ENCODE results near the gene ATG4A. TPM values are rescaled to one million over a fixed set of nuclear protein-coding genes. Genes with fewer than 3 reads are reported as not detected.
A peak's percentile ranks its signal among the peaks of the same experiment; 100 is the strongest.

The ATG4A gene
- total and polyA plus RNA-seq, 9 of the 15 experiments (the other 6 are each of a cell fraction or from before 2014, with no cell fraction given): 7.3 to 24.5 (median 16.6) TPM

GRCh38 chrX:108088511-108088910 is 3.1 kb upstream of the ATG4A start (continued):
- TF ChIP-seq SMARCB1 (IDR thresholded peaks at IDR 0.05; ENCODE audit: insufficient read length, low read depth) (no peak), FOXA1 (IDR thresholded peaks at IDR 0.05; ENCODE audit: borderline replicate concordance) (no peak), HSF4 (CRISPR knock-in tag; IDR thresholded peaks at IDR 0.05; ENCODE audit: borderline replicate concordance) (no peak), ZNF175 (CRISPR knock-in tag; IDR thresholded peaks at IDR 0.05; ENCODE audit: low read depth) (no peak), PYGO2 (tag; IDR thresholded peaks at IDR 0.05) (peak; percentile 16; the same call in 1 of the 2 replicates), MTF1 (CRISPR knock-in tag; IDR thresholded peaks at IDR 0.05; ENCODE audit: borderline replicate concordance) (no peak), TEAD2 (tag; IDR thresholded peaks at IDR 0.05) (no peak), ZNF551 (CRISPR knock-in tag; IDR thresholded peaks at IDR 0.05) (no peak), NR2F6 (CRISPR knock-in tag; IDR thresholded peaks at IDR 0.05) (no peak), CLOCK (CRISPR knock-in tag; IDR thresholded peaks at IDR 0.05; ENCODE audit: borderline replicate concordance) (no peak), LARP7 (IDR thresholded peaks at IDR 0.05) (no peak), ZBTB8A (IDR thresholded peaks at IDR 0.05; ENCODE audit: partially characterized antibody) (no peak), NR4A1 (CRISPR knock-in tag; IDR thresholded peaks at IDR 0.05) (no peak), NR4A1 (tag; IDR thresholded peaks at IDR 0.05) (no peak), MCM7 (IDR thresholded peaks at IDR 0.05) (no peak), TEAD1 (CRISPR knock-in tag; IDR thresholded peaks at IDR 0.05) (0 out of 4 replicates have a peak, but pooled peaks of 1 of the 2 experiments have one; percentile 47), SIRT6 (IDR thresholded peaks at IDR 0.05; ENCODE audit: low read depth, low read length) (no peak), RNF2 (IDR thresholded peaks at IDR 0.05) (no peak), GATAD2B (IDR thresholded peaks at IDR 0.05; ENCODE audit: borderline replicate concordance) (no peak), ZNF77 (CRISPR knock-in tag; IDR thresholded peaks at IDR 0.05) (no peak)
- TF ChIP-seq, protein P1, sequence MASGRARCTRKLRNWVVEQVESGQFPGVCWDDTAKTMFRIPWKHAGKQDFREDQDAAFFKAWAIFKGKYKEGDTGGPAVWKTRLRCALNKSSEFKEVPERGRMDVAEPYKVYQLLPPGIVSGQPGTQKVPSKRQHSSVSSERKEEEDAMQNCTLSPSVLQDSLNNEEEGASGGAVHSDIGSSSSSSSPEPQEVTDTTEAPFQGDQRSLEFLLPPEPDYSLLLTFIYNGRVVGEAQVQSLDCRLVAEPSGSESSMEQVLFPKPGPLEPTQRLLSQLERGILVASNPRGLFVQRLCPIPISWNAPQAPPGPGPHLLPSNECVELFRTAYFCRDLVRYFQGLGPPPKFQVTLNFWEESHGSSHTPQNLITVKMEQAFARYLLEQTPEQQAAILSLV (tag; IDR thresholded peaks at IDR 0.05): no peak

All from K562 (cell line).